Uterus (tissue), 2 donors: Measurements from ENCODE around the gene TEK.

Experiments
- CTCF ChIP-seq, 4 experiments: fragments of 200-600 bp in 2 of 4; fragments of 450-650 bp in 2 of 4; sonication (generic) in 2 of 4; IDR thresholded peaks; one replicate each; pipeline ENCODE4 v1.5.1; 2016 to 2019; ENCODE audit warnings: antibody characterized with exemption in 4 of 4, mild to moderate bottlenecking in 2 of 4, moderate library complexity in 1 of 4
- POLR2A ChIP-seq, 2 donors: fragments of 450-650 bp; IDR thresholded peaks; one replicate each; pipeline ENCODE4 v1.6.1; 2016; ENCODE audit warnings: antibody characterized with exemption in 2 of 2, mild to moderate bottlenecking in 1 of 2, moderate library complexity in 1 of 2

DNA sequence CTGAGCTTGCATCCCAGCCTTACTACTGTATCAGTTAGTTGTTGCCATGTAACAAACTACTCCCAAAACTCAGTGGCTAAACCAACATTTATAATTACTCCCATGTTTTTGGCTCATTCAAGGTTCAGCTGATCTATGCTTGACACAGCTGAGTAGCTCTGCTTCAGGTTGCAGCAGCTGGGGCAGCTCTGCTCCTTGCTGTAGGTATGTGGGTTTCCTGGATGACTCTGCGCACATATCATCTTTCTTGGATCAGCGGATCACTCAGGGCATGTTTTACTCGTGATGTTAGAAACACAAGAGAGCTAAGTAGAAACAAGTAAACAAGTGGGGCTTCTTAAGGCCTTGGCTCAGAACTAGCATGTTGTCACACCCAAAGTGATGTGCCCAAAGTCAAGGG, 15.1 kb downstream of the TEK start:
- TF ChIP-seq POLR2A (IDR thresholded peaks at IDR 0.05) (no peak), CTCF (IDR thresholded peaks at IDR 0.05) (no peak)
